Right renal pelvis (tissue), 4 donors: ENCODE results near the gene B9D2. TPM values are rescaled to one million over a fixed set of nuclear protein-coding genes. Genes with fewer than 3 reads are reported as not detected.
A peak's percentile ranks its signal among the peaks of the same experiment; 100 is the strongest.
"Not testable (repeated sequence)": the region's sequence is repeated elsewhere in the genome, so short reads cannot be mapped to it uniquely, and the experiment has no call there.

ENCODE experiments used
- DNase-seq, 4 donors: peaks; one replicate each; pipeline ENCODE4 v3.0.0-alpha.2; 2013; ENCODE audit warnings: low read depth in 4 of 4, low spot score in 3 of 4, missing footprints in 1 of 4
- polyA plus RNA-seq, 4 donors: library from polyadenylated mRNA; unstranded; fragments of 120-200 nt; gene quantifications; one replicate each; pipeline ENCODE4 v1.2.1, GENCODE V29; 2013; ENCODE audit not compliant: insufficient read length in 4 of 4

Gene B9D2
- polyA plus RNA-seq, 4 donors: 5.8 to 10.1 (median 6.3) TPM

GRCh38 chr19:41356984-41357739, 6.8 kb downstream of the B9D2 start:
- DNase-seq: no peak

DNA sequence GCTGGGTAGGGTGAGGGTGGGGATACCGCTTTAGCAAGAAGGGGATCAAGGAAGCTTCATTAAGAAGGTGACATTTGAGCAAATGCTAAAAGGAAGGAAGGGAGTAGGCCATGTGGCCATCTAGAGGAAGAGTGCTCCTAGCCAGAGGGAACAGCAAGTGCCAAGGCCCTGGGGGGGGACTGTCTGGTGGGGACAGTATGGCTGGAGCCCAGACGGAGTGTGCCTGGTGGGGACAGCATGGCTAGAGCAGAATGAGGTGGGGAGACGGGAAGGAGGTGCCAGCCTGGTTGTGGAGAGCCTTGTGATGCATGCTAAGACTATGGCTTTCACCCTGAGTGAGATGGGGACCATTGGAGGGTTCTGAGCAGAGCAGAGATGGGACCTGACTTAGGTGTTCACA, 8.1 kb downstream of the B9D2 start:
- no peak for DNase-seq

DNA sequence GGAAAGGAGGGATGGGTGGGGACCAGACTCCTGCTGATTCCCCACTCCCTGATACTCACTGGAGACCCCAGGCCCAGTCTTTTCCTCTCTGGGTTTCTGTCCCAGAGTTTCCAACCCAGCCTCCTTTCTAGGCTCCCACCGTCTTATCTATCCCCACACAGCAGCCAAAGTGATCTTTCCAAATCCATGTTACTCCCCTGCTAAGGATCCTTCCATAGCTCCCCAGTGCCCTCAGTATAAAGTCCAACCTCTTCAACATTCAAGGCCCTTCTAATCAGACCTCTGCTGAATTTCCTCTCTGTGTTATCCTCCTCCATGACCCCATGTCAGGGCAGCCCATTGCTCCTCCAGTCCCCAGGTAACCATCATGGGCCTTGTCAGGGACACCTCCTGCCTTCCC, 8.9 kb downstream of the B9D2 start:
- no peak for DNase-seq

DNA sequence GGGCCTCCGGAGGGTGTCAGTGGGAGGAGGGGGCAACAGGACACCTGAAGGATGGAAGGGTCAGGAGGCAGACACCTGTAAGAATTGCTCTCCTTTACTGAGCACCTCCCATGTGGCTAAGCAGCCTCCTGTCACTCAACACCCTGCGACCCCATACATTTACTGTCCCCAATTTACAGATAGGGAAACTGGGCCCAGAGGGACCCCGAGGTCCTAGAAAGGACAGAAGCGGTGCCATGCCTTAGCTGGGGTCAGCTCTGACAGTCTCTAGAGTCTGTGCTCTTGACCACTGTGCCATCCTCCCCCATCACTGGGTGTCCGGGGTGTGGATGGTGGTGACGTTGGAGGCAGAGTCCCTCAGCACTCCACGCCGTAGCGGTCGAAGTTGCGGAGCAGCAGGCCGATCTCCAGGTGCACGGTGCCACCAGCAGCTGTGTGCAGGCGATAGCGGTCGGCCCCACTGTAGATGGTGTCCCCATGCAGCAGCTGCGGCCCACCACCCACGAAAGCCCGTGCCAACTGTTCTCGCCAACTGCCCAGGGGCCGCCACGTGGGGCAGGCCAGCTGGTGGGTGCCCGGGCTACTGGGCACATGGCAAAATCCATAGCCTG, 9.5 kb downstream of the B9D2 start:
- no peak for DNase-seq

- peak in 1 of 4 donors; percentile 54 for DNase-seq
These were observed 10.2 kb downstream of the B9D2 start, which contains the start of gene TGFB1 for GRCh38 chr19:41353466-41354342. Gene TGFB1, minus strand, starts transcription at chr19:41353922. Its CDS starts 878 bp downstream, at chr19:41353044.

DNA sequence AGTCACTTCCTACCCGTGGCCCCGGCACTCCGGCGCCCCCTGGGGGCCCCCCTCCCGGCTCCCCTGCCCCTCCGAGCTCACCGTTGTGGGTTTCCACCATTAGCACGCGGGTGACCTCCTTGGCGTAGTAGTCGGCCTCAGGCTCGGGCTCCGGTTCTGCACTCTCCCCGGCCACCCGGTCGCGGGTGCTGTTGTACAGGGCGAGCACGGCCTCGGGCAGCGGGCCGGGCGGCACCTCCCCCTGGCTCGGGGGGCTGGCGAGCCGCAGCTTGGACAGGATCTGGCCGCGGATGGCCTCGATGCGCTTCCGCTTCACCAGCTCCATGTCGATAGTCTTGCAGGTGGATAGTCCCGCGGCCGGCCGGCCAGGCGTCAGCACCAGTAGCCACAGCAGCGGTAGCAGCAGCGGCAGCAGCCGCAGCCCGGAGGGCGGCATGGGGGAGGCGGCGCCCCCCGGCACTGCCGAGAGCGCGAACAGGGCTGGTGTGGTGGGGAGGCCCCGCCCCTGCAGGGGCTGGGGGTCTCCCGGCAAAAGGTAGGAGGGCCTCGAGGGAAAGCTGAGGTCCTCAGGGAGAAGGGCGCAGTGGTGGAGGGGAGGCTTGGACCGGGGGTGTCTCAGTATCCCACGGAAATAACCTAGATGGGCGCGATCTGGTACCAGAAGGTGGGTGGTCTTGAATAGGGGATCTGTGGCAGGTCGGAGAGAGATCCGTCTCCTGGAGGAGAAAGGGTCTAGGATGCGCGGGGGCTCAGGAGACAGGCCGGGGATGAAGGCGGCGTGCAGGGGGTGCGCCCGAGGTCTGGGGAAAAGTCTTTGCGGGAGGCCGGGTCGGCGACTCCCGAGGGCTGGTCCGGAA, 11.1 kb downstream of the B9D2 start:
- no peak for DNase-seq

- DNase-seq: no peak
These were observed 11.7 kb downstream of the B9D2 start for GRCh38 chr19:41352279-41352608.

GRCh38 chr19:41351339-41352245, 12.4 kb downstream of the B9D2 start:
- DNase-seq: no peak

- DNase-seq: no peak
These were observed 13.1 kb downstream of the B9D2 start for GRCh38 chr19:41350735-41351338.

DNA sequence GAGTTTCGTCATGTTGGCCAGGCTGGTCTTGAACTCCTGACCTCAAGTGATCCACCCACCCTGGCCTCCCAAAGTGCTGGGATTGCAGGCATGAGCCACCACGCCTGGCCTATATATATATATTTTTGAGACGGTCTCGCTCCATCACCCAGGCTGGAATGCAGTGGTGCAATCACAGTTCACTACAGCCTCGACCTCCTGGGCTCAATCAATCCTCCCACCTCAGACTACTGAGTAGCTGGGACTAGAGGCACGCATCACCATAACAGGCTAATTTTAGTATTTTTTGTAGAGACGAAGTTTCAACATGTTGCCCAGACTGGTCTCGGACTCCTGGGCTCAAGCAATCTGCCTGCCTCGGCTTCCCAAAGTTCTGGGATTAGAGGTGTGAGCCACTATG, 17.0 kb downstream of the B9D2 start:
- not testable (repeated sequence) for DNase-seq

GRCh38 chr19:41344162-41344561, 19.8 kb downstream of the B9D2 start:
- DNase-seq: no peak

DNA sequence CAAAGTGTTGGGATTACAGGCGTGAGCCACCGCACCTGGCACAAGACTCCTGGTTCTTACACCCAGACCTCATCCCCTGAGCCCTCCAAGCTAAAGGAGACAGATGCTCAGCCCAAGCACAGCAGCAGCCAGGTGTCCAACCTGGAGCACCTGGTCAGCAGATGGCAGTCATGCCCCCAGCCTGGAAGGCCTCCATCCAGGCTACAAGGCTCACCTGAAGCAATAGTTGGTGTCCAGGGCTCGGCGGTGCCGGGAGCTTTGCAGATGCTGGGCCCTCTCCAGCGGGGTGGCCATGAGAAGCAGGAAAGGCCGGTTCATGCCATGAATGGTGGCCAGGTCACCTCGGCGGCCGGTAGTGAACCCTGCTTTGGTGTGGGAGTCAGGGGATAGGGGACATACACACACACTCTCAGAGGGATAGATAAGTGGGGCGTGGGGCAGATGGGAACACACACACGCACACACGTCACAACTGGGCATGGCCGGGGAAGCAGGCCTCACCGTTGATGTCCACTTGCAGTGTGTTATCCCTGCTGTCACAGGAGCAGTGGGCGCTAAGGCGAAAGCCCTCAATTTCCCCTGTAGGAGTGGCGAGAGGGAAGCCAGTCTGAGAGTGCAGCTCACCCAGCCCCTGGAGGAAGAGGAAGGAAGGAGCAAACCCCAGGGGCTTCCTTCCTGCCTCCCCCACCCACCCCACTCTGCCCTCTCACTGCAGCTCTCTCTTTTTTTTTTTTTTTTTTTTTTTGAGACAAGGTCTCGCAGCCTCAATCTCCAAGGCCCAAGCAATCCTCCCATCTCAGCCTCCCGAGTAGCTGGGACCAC, 22.1 kb downstream of the B9D2 start:
- no peak for DNase-seq

GRCh38 chr19:41339936-41340335, 24.0 kb downstream of the B9D2 start:
- DNase-seq: no peak

DNA sequence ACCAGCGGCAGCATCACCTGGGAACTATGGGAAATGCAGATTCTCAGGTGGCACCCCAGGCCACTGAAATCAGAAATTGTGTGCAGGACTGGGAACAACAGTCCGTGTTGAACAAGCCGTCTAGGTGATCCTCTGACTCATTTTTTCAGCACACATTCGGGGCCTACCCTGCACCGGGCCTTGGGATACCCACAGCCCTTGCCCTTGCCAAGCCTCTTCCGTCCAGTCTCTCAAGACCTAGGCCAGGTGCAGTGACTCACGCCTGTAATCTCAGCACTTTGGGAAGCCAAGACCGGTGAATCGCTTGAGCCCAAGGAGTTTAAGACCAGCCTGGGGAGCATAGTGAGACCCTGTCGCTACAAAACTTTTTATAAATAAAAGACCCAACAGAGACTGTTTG, 28.5 kb downstream of the B9D2 start:
- DNase-seq: no peak

DNA sequence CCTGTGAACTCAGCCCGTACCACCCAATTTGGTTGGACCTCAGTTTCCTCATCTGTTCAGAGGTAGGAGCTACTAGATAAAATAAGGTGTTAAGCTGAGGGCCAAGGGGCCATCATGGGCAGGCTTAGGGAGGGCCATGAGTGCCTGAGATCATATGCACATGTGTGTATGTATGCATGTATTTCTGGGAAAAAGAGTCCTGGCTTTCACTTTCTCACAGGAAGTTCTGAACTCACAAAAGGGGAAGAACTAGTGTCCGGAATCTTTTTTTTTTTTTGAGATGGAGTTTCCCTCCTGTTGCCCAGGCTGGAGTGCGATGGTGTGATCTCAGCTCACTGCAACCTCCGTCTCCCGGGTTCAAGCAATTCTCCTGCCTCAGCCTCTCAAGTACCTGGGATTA, 29.2 kb downstream of the B9D2 start:
- no peak for DNase-seq

DNA sequence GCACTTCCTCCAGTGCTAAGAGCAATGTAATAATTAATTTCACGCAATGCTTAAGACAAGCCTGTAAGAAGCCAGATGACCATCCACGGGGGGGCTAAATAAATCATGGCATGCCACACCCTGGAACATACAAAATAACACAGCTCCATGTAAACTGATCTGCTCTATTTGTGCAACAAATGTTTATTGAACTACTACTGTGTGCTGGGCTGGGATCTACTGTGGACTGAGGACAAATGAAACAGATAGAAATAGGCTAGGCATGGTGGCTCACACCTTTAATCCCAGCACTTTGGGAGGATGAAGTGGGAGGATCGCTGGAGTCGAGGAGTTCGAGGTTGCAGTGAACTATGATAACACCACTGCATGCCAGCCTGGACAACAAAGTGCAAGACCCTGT, 31.5 kb downstream of the B9D2 start:
- DNase-seq: no peak

- no peak for DNase-seq
These were observed 31.9 kb downstream of the B9D2 start for GRCh38 chr19:41332000-41332399.

- no peak for DNase-seq
These were observed 32.8 kb downstream of the B9D2 start for GRCh38 chr19:41330946-41331678.
